Measurements from ENCODE around the gene BANF2.
A peak's percentile ranks its signal among the peaks of the same experiment; 100 is the strongest.

- TF ChIP-seq EZH2 (IDR thresholded peaks at IDR 0.05; ENCODE audit: borderline replicate concordance, low read length), result no peak
- TF ChIP-seq, protein P1, sequence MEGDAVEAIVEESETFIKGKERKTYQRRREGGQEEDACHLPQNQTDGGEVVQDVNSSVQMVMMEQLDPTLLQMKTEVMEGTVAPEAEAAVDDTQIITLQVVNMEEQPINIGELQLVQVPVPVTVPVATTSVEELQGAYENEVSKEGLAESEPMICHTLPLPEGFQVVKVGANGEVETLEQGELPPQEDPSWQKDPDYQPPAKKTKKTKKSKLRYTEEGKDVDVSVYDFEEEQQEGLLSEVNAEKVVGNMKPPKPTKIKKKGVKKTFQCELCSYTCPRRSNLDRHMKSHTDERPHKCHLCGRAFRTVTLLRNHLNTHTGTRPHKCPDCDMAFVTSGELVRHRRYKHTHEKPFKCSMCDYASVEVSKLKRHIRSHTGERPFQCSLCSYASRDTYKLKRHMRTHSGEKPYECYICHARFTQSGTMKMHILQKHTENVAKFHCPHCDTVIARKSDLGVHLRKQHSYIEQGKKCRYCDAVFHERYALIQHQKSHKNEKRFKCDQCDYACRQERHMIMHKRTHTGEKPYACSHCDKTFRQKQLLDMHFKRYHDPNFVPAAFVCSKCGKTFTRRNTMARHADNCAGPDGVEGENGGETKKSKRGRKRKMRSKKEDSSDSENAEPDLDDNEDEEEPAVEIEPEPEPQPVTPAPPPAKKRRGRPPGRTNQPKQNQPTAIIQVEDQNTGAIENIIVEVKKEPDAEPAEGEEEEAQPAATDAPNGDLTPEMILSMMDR (conservative IDR thresholded peaks at IDR 0.05 in 1 of 2, IDR thresholded peaks at IDR 0.05 in 1 of 2; ENCODE audit: extremely low read depth in 1 of 2, insufficient read depth in 1 of 2, low read depth in 1 of 2, low read length in 2 of 2), result peak in 1 of 2 donors; percentile 12
Observed at GRCh38 chr20:17721802-17722486, 22.2 kb downstream of the BANF2 start.

Data from mammary epithelial cell (primary cell).